Measurements from ENCODE around the gene PKDCC. TPM values are rescaled to one million over a fixed set of nuclear protein-coding genes. Genes with fewer than 3 reads are reported as not detected.

PKDCC gene
- total and polyA plus RNA-seq, 3 donors from 2014 or later, result 86.0 to 122 (median 121) TPM

- TF ChIP-seq CTCF (IDR thresholded peaks at IDR 0.05) (no peak), POLR2A (IDR thresholded peaks at IDR 0.05) (no peak)
- 85 to 90% methylated on average over 4 of the region's 4 CpGs for WGBS, 2 donors
- no peaks in the 10 kb centered on the region for H3K27me3 ChIP-seq
- H3K4me1 ChIP-seq, result peaks cover 38% of the 10 kb centered on the region
- peak overlapping the region in 1 of 2 donors; percentile 41 for H3K27ac ChIP-seq
- H3K4me3 ChIP-seq, result no peak overlapping the region
- H3K36me3 ChIP-seq (ENCODE audit: low read depth, missing control alignments), result no peaks in the 10 kb centered on the region
- H3K9me3 ChIP-seq, result no peaks in the 10 kb centered on the region
- DNase-seq, result no peak
- intact Hi-C loops (cut with DNase I; ENCODE audit: low total_unique reads), result no loop called here
Observed at GRCh38 chr2:42029171-42029570, 18.6 kb upstream of the PKDCC start.

- Histone ChIP-seq H3K9me3 (no peaks in the 10 kb centered on the region), H3K27ac (no peak overlapping the region), H3K27me3 (no peaks in the 10 kb centered on the region), H3K4me3 (no peak overlapping the region), H3K4me1 (peaks cover 32% of the 10 kb centered on the region), H3K36me3 (ENCODE audit: low read depth, missing control alignments) (no peaks in the 10 kb centered on the region)
- no peak for DNase-seq
- TF ChIP-seq POLR2A (IDR thresholded peaks at IDR 0.05) (no peak), CTCF (IDR thresholded peaks at IDR 0.05) (no peak)
- intact Hi-C loops (cut with DNase I; ENCODE audit: low total_unique reads), result no loop called here
- WGBS, 2 donors, result 74 to 89% methylated on average over 4 of the region's 4 CpGs
Observed at GRCh38 chr2:42029639-42030199, 18.1 kb upstream of the PKDCC start.

- DNase-seq, result no peak
- no peaks in the 10 kb centered on the region for H3K9me3 ChIP-seq
- no peak for TF ChIP-seq CTCF (IDR thresholded peaks at IDR 0.05)
- no peak for TF ChIP-seq POLR2A (IDR thresholded peaks at IDR 0.05)
- H3K4me1 ChIP-seq, result peaks cover 27% of the 10 kb centered on the region
- WGBS, 2 donors, result 72 to 89% methylated on average over 15 to 19 of the region's 19 CpGs
- H3K27ac ChIP-seq, result no peak overlapping the region
- H3K4me3 ChIP-seq, result no peak overlapping the region
- H3K27me3 ChIP-seq, result no peaks in the 10 kb centered on the region
- H3K36me3 ChIP-seq (ENCODE audit: low read depth, missing control alignments), result no peaks in the 10 kb centered on the region
- intact Hi-C loops (cut with DNase I; ENCODE audit: low total_unique reads), result no loop called here
Observed at GRCh38 chr2:42030200-42030759, 17.5 kb upstream of the PKDCC start.

GRCh38 chr2:42030829-42031228, 17.0 kb upstream of the PKDCC start:
- no peaks in the 10 kb centered on the region for H3K27me3 ChIP-seq
- peaks cover 21% of the 10 kb centered on the region for H3K4me1 ChIP-seq
- H3K9me3 ChIP-seq, result no peaks in the 10 kb centered on the region
- no peak overlapping the region for H3K27ac ChIP-seq
- H3K4me3 ChIP-seq, result no peak overlapping the region
- WGBS, 2 donors, result 92 to 95% methylated on average over 1 of the region's 1 CpG
- no peaks in the 10 kb centered on the region for H3K36me3 ChIP-seq (ENCODE audit: low read depth, missing control alignments)
- no peak for TF ChIP-seq POLR2A (IDR thresholded peaks at IDR 0.05)
- no peak for TF ChIP-seq CTCF (IDR thresholded peaks at IDR 0.05)
- no peak for DNase-seq
- intact Hi-C loops (cut with DNase I; ENCODE audit: low total_unique reads), result no loop called here

Data from testis (tissue), 3 donors.